Activated CD8-positive, alpha-beta memory T cell treated with anti-CD3 and anti-CD28 coated beads for 36 hours (primary cell): Measurements from ENCODE around the gene TMEM134. TPM values are rescaled to one million over a fixed set of nuclear protein-coding genes. Genes with fewer than 3 reads are reported as not detected.

Experiments used
- CTCF ChIA-PET: fragments of 350-600 bp; sonication (Branson Sonifier 250); formaldehyde crosslinking; loops from one replicate; lab custom pipeline; 2021; ENCODE audit warnings: antibody characterized with exemption; lab: Charles Lee
- POLR2A ChIA-PET: fragments of 350-600 bp; sonication (Branson Sonifier 250); formaldehyde crosslinking; loops from one replicate; lab custom pipeline; 2021; ENCODE audit warnings: antibody characterized with exemption; lab: Charles Lee
- total RNA-seq, 2 experiments: library from RNA; stranded (reverse); gene quantifications; one replicate each; pipeline ENCODE4 v1.2.3, GENCODE V29; 2021

TMEM134 gene
- total RNA-seq, 2 experiments from 2014 or later: 46.4 to 47.7 TPM

- ChIA-PET POLR2A (interaction anchor here (0.6 to 2.0 kb wide), 7 partner anchors 8 to 49 kb away, joined by 3 to 6 read pairs (median 5); partner anchors contain the start of genes CORO1B, PPP1CA, PTPRCAP and TBC1D10C), CTCF (interaction anchor here (1.6 to 1.7 kb wide), 6 partner anchors 8 to 71 kb away, joined by 3 to 8 read pairs (median 6); partner anchors contain the start of genes PPP1CA and TBC1D10C)
These were observed 56.4 kb downstream of the TMEM134 start for GRCh38 chr11:67412495-67413179.

- POLR2A ChIA-PET: interaction anchor here (0.6 to 2.0 kb wide), 4 partner anchors 8 to 32 kb away, joined by 5 to 7 read pairs (median 6); partner anchors contain the start of genes CORO1B, PPP1CA and TBC1D10C
- CTCF ChIA-PET: interaction anchor here (1.1 to 1.7 kb wide), 5 partner anchors 9 to 57 kb away, joined by 3 to 6 read pairs (median 3); partner anchors contain the start of genes PPP1CA and TMEM134
These were observed 57.3 kb downstream of the TMEM134 start for GRCh38 chr11:67411785-67412152.

Other genes starting within 250 kb of the TMEM134 start
- gene GRK2, start 202.8 kb downstream of the TMEM134 start, total RNA-seq: 100 to 1,000 TPM; 223 to 234 TPM
- gene ANKRD13D, start 179.9 kb downstream of the TMEM134 start, total RNA-seq: 10 to 100 TPM; 76.2 to 77.4 TPM
- gene SSH3, start 165.7 kb downstream of the TMEM134 start, total RNA-seq: 1 to 10 TPM; 6.1 to 7.6 TPM
- gene POLD4, start 115.7 kb downstream of the TMEM134 start, total RNA-seq: 10 to 100 TPM; 31.3 to 31.7 TPM
- 1 to 10 TPM; 2.9 to 3.5 TPM for gene CLCF1, start 95.7 kb downstream of the TMEM134 start, total RNA-seq
- gene RAD9A, start 77.3 kb downstream of the TMEM134 start, total RNA-seq: 10 to 100 TPM; 35.2 to 37.4 TPM
- gene PPP1CA, start 67.4 kb downstream of the TMEM134 start, total RNA-seq: 100 to 1,000 TPM; 308 to 323 TPM
- 100 to 1,000 TPM in 1 of 2 experiments, 10 to 100 TPM in 1; 98.1 to 103 TPM for gene TBC1D10C, start 65.2 kb downstream of the TMEM134 start, total RNA-seq
- gene CARNS1, start 53.6 kb downstream of the TMEM134 start, total RNA-seq: 1 to 10 TPM; 1.9 to 2.0 TPM
- gene RPS6KB2, start 40.8 kb downstream of the TMEM134 start, total RNA-seq: 10 to 100 TPM; 82.8 to 85.6 TPM
- gene PTPRCAP, start 31.6 kb downstream of the TMEM134 start, total RNA-seq: 100 to 1,000 TPM; 147 to 151 TPM
- gene CORO1B, start 25.8 kb downstream of the TMEM134 start, total RNA-seq: 100 to 1,000 TPM; 140 to 148 TPM
- gene GPR152, start 16.5 kb downstream of the TMEM134 start, total RNA-seq: not detected
- gene CABP4, start 13.9 kb downstream of the TMEM134 start, total RNA-seq: under 1 TPM in 1 of 2 experiments, not detected in 1; 0.23 TPM
- gene AIP, start 13.8 kb upstream of the TMEM134 start, total RNA-seq: 100 to 1,000 TPM; 154 to 159 TPM
- gene PITPNM1, start 36.1 kb upstream of the TMEM134 start, total RNA-seq: 100 to 1,000 TPM; 102 to 104 TPM
- gene CDK2AP2, start 38.9 kb upstream of the TMEM134 start, total RNA-seq: 10 to 100 TPM; 61.1 to 64.8 TPM
- not detected for gene CABP2, start 54.2 kb upstream of the TMEM134 start, total RNA-seq
- 100 to 1,000 TPM; 471 to 491 TPM for gene GSTP1, start 114.6 kb upstream of the TMEM134 start, total RNA-seq
- gene NDUFV1, start 137.7 kb upstream of the TMEM134 start, total RNA-seq: 100 to 1,000 TPM; 315 to 317 TPM
- gene NUDT8, start 160.7 kb upstream of the TMEM134 start, total RNA-seq: 10 to 100 TPM; 28.3 to 28.9 TPM
- gene TBX10, start 170.5 kb upstream of the TMEM134 start, total RNA-seq: not detected
- gene ACY3, start 181.5 kb upstream of the TMEM134 start, total RNA-seq: under 1 TPM; 0.21 to 0.50 TPM
- not detected for gene ALDH3B2, start 205.4 kb upstream of the TMEM134 start, total RNA-seq